ENCODE measurements around the gene HBA1.
A peak's percentile ranks its signal among the peaks of the same experiment; 100 is the strongest.
"Not testable (repeated sequence)": the region's sequence is repeated elsewhere in the genome, so short reads cannot be mapped to it uniquely, and the experiment has no call there.

Gene HBA1

GRCh38 chr16:152141-153128 is 24.0 kb upstream of the HBA1 start, which contains the start of gene HBZ:
TSS of gene HBZ (plus strand) at chr16:152644. CDS start at chr16:152910, 266 bp downstream.
- TF ChIP-seq CTCF (conservative IDR thresholded peaks at IDR 0.05; ENCODE audit: low read depth, low read length), result no peak
- DNase-seq (ENCODE audit: low read depth), result no peak
- no peak within 1 kb of the TSS for H3K4me3 ChIP-seq (ENCODE audit: low read depth, low read length)

- not testable (repeated sequence) for DNase-seq (ENCODE audit: low read depth)
Measured at GRCh38 chr16:153129-153521, 23.4 kb upstream of the HBA1 start.

GRCh38 chr16:153550-154216 is 22.8 kb upstream of the HBA1 start:
- not testable (repeated sequence) for H3K4me3 ChIP-seq (ENCODE audit: low read depth, low read length); DNase-seq (ENCODE audit: low read depth)

More at GRCh38 chr16:153129-153521, 23.4 kb upstream of the HBA1 start:
- H3K4me3 ChIP-seq (ENCODE audit: low read depth, low read length), result not testable (repeated sequence)

GRCh38 chr16:154217-155030 is 22.1 kb upstream of the HBA1 start:
- DNase-seq (ENCODE audit: low read depth), result peak; percentile 41
- TF ChIP-seq CTCF (conservative IDR thresholded peaks at IDR 0.05; ENCODE audit: low read depth, low read length), result no peak
- peak overlapping the region; percentile 56 for H3K4me3 ChIP-seq (ENCODE audit: low read depth, low read length)

GRCh38 chr16:155031-155398 is 21.5 kb upstream of the HBA1 start:
- H3K4me3 ChIP-seq (ENCODE audit: low read depth, low read length), result peak overlapping the region; percentile 8
- no peak for TF ChIP-seq CTCF (conservative IDR thresholded peaks at IDR 0.05; ENCODE audit: low read depth, low read length)
- DNase-seq (ENCODE audit: low read depth), result no peak

GRCh38 chr16:159136-159849 is 17.2 kb upstream of the HBA1 start:
- no peak overlapping the region for H3K4me3 ChIP-seq (ENCODE audit: low read depth, low read length)
- TF ChIP-seq CTCF (conservative IDR thresholded peaks at IDR 0.05; ENCODE audit: low read depth, low read length), result no peak
- no peak for DNase-seq (ENCODE audit: low read depth)

- H3K4me3 ChIP-seq (ENCODE audit: low read depth, low read length); DNase-seq (ENCODE audit: low read depth): not testable (repeated sequence)
Measured at GRCh38 chr16:160242-160641, 16.2 kb upstream of the HBA1 start.

All from choroid plexus epithelial cell (primary cell).